Activated CD8-positive, alpha-beta memory T cell treated with anti-CD3 and anti-CD28 coated beads, Interleukin-2, amount 10 ng/mL, durations not matched to agents 7 days and 5 days (primary cell): ENCODE measurements around the gene SARM1. TPM values are rescaled to one million over a fixed set of nuclear protein-coding genes. Genes with fewer than 3 reads are reported as not detected.
A peak's percentile ranks its signal among the peaks of the same experiment; 100 is the strongest.

Experiments
- ATAC-seq: fragments of 150-1000 bp; cut with Tn5 transposase; one replicate; pipeline ENCODE4 v1.10.0; 2021; ENCODE audit warnings: moderate library complexity
- CTCF ChIA-PET: fragments of 350-600 bp; sonication (Branson Sonifier 250); formaldehyde crosslinking; loops from one replicate; lab custom pipeline; 2021; ENCODE audit warnings: antibody characterized with exemption; lab: Charles Lee
- DNase-seq: peaks from one replicate; pipeline ENCODE4 v3.0.0-alpha.2; 2020
- H3K27ac Mint-ChIP-seq: one replicate; pipeline ENCODE4 v1.8.0; 2021; ENCODE audit warnings: mild to moderate bottlenecking, mixed read lengths
- H3K27me3 Mint-ChIP-seq: one replicate; pipeline ENCODE4 v1.8.0; 2021; ENCODE audit warnings: mixed read lengths
- H3K36me3 Mint-ChIP-seq: one replicate; pipeline ENCODE4 v1.8.0; 2021; ENCODE audit warnings: mild to moderate bottlenecking, mixed read lengths
- H3K4me1 Mint-ChIP-seq: one replicate; pipeline ENCODE4 v1.8.0; 2021; ENCODE audit warnings: mixed read lengths
- H3K4me3 Mint-ChIP-seq: one replicate; pipeline ENCODE4 v1.8.0; 2021; ENCODE audit warnings: mild to moderate bottlenecking, moderate library complexity, mixed read lengths
- H3K9me3 Mint-ChIP-seq: one replicate; pipeline ENCODE4 v1.8.0; 2022; ENCODE audit warnings: low read depth, mixed read lengths
- total RNA-seq, 2 experiments: library from RNA; stranded (reverse); gene quantifications; one replicate each; pipeline ENCODE4 v1.2.3, GENCODE V29; 2021

Gene SARM1
- total RNA-seq, 2 experiments from 2014 or later, result 20.2 to 24.8 TPM

GRCh38 chr17:28381141-28381825 is 9.8 kb downstream of the SARM1 start:
- no peak overlapping the region for H3K27ac Mint-ChIP-seq
- H3K4me1 Mint-ChIP-seq, result peaks cover 26% of the 10 kb centered on the region
- H3K27me3 Mint-ChIP-seq, result no peaks in the 10 kb centered on the region
- no peak overlapping the region for H3K4me3 Mint-ChIP-seq
- CTCF ChIA-PET, result interaction anchor here (0.8 to 2.2 kb wide), 3 partner anchors 36 to 170 kb away, joined by 3 to 9 read pairs (median 3); no protein-coding TSS in a partner anchor
- DNase-seq, result peak; percentile 54
- H3K9me3 Mint-ChIP-seq, result no peaks in the 10 kb centered on the region
- ATAC-seq, result no peak
- H3K36me3 Mint-ChIP-seq, result peaks cover 8% of the 10 kb centered on the region

- peak; percentile 97 for ATAC-seq
- Mint-ChIP-seq H3K9me3 (no peaks in the 10 kb centered on the region), H3K4me1 (peaks cover 22% of the 10 kb centered on the region), H3K36me3 (peaks cover 12% of the 10 kb centered on the region), H3K4me3 (peak overlapping the region; percentile 87), H3K27me3 (no peaks in the 10 kb centered on the region), H3K27ac (peak overlapping the region; percentile 77)
- DNase-seq, result peak; percentile 88
- CTCF ChIA-PET, result interaction anchor here (0.7 to 3.0 kb wide), 9 partner anchors 11 to 166 kb away, joined by 3 to 17 read pairs (median 3); partner anchors contain the start of genes IFT20, SLC46A1 and TNFAIP1
Observed at GRCh38 chr17:28384281-28385036, 13.0 kb downstream of the SARM1 start.

- H3K27me3 Mint-ChIP-seq, result no peaks in the 10 kb centered on the region
- CTCF ChIA-PET, result interaction anchor here (0.7 to 3.0 kb wide), 6 partner anchors 12 to 166 kb away, joined by 3 to 17 read pairs (median 4); partner anchors contain the start of gene SLC46A1
- H3K4me3 Mint-ChIP-seq, result peak overlapping the region; percentile 87
- no peak for DNase-seq
- H3K4me1 Mint-ChIP-seq, result peaks cover 22% of the 10 kb centered on the region
- peaks cover 15% of the 10 kb centered on the region for H3K36me3 Mint-ChIP-seq
- H3K27ac Mint-ChIP-seq, result peak overlapping the region; percentile 77
- ATAC-seq, result peak; percentile 29
- H3K9me3 Mint-ChIP-seq, result no peaks in the 10 kb centered on the region
Observed at GRCh38 chr17:28385037-28385400, 13.5 kb downstream of the SARM1 start.

GRCh38 chr17:28385406-28385805 is 13.9 kb downstream of the SARM1 start:
- Mint-ChIP-seq H3K27ac (peak overlapping the region; percentile 54), H3K36me3 (peaks cover 16% of the 10 kb centered on the region), H3K4me1 (peaks cover 19% of the 10 kb centered on the region), H3K27me3 (no peaks in the 10 kb centered on the region), H3K9me3 (no peaks in the 10 kb centered on the region), H3K4me3 (peak overlapping the region; percentile 87)
- DNase-seq (peak; percentile 46), ATAC-seq (no peak)
- CTCF ChIA-PET, result interaction anchor here (1.6 to 3.0 kb wide), 3 partner anchors 12 to 31 kb away, joined by 4 to 17 read pairs (median 7); no protein-coding TSS in a partner anchor

GRCh38 chr17:28386391-28386790 is 14.9 kb downstream of the SARM1 start:
- Mint-ChIP-seq H3K36me3 (peaks cover 22% of the 10 kb centered on the region), H3K27ac (no peak overlapping the region), H3K4me3 (no peak overlapping the region), H3K4me1 (peaks cover 15% of the 10 kb centered on the region), H3K27me3 (no peaks in the 10 kb centered on the region), H3K9me3 (no peaks in the 10 kb centered on the region)
- DNase-seq (no peak), ATAC-seq (no peak)
- CTCF ChIA-PET, result interaction anchor here (0.7 to 3.0 kb wide), 2 partner anchors 15 to 30 kb away, joined by 3 to 17 read pairs; partner anchors contain the start of gene SARM1

- H3K9me3 Mint-ChIP-seq, result no peaks in the 10 kb centered on the region
- CTCF ChIA-PET, result no interaction called here
- DNase-seq (no peak), ATAC-seq (no peak)
- peaks cover 18% of the 10 kb centered on the region for H3K36me3 Mint-ChIP-seq
- no peak overlapping the region for H3K4me3 Mint-ChIP-seq
- no peaks in the 10 kb centered on the region for H3K27me3 Mint-ChIP-seq
- no peak overlapping the region for H3K27ac Mint-ChIP-seq
- peaks cover 15% of the 10 kb centered on the region for H3K4me1 Mint-ChIP-seq
Observed at GRCh38 chr17:28388106-28388505, 16.6 kb downstream of the SARM1 start.

- CTCF ChIA-PET, result no interaction called here
- Mint-ChIP-seq H3K27ac (no peak overlapping the region), H3K36me3 (peaks cover 23% of the 10 kb centered on the region), H3K9me3 (no peaks in the 10 kb centered on the region), H3K27me3 (no peaks in the 10 kb centered on the region), H3K4me1 (peaks cover 6% of the 10 kb centered on the region), H3K4me3 (no peak overlapping the region)
- DNase-seq (no peak), ATAC-seq (no peak)
Observed at GRCh38 chr17:28390141-28390540, 18.6 kb downstream of the SARM1 start.

DNA sequence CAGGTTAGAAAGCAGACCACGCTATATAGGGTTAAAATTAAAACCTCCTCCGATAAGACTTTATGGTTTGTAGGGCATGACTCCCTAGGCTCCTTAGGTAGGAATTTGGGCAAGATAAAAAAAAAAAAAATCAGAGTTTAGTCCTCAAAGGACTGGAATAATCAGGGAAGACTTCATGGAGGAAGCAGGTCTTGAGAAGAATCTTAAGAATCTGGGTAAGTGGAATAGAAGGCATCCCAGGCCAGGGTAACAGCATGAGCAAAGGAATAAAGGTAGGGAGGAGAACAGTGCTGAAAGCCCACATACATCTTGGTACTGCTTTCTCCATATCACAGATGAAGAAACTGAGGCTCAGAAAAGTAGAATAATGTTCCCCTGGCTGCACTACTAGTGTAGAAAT is 19.1 kb downstream of the SARM1 start:
- Mint-ChIP-seq H3K36me3 (peaks cover 23% of the 10 kb centered on the region), H3K27ac (no peak overlapping the region), H3K9me3 (no peaks in the 10 kb centered on the region), H3K4me3 (no peak overlapping the region), H3K4me1 (peaks cover 2% of the 10 kb centered on the region), H3K27me3 (no peaks in the 10 kb centered on the region)
- no peak for ATAC-seq
- CTCF ChIA-PET, result no interaction called here
- DNase-seq, result no peak

DNA sequence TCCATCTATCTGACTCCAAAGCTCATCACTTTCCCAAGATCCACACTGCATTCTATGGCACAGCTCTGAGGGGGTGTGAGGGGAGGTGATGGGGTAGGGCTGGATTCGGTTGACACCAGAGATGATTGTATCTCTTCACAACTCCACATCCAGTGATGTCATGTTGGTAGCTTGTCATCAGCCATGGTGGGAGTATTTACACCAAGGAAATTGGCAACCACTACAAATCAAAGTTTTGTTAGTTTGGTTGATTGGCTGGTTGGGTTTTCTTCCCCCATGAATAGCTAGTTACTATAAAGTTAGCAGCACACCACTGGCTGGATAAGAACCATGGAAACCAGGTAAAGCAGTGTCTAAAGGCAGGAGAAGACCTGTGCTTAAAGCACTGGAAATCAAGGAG is 19.5 kb downstream of the SARM1 start:
- CTCF ChIA-PET, result no interaction called here
- ATAC-seq (no peak), DNase-seq (no peak)
- H3K36me3 Mint-ChIP-seq, result peaks cover 23% of the 10 kb centered on the region
- peaks cover 4% of the 10 kb centered on the region for H3K4me1 Mint-ChIP-seq
- no peak overlapping the region for H3K27ac Mint-ChIP-seq
- H3K27me3 Mint-ChIP-seq, result no peaks in the 10 kb centered on the region
- no peak overlapping the region for H3K4me3 Mint-ChIP-seq
- H3K9me3 Mint-ChIP-seq, result no peaks in the 10 kb centered on the region

GRCh38 chr17:28391401-28391800 is 19.9 kb downstream of the SARM1 start:
- H3K36me3 Mint-ChIP-seq, result peaks cover 23% of the 10 kb centered on the region
- ATAC-seq (no peak), DNase-seq (no peak)
- H3K4me3 Mint-ChIP-seq, result no peak overlapping the region
- CTCF ChIA-PET, result no interaction called here
- no peaks in the 10 kb centered on the region for H3K27me3 Mint-ChIP-seq
- H3K27ac Mint-ChIP-seq, result no peak overlapping the region
- H3K9me3 Mint-ChIP-seq, result no peaks in the 10 kb centered on the region
- H3K4me1 Mint-ChIP-seq, result peaks cover 6% of the 10 kb centered on the region

GRCh38 chr17:28392491-28392890 is 21.0 kb downstream of the SARM1 start:
- peaks cover 23% of the 10 kb centered on the region for H3K36me3 Mint-ChIP-seq
- H3K4me1 Mint-ChIP-seq, result peaks cover 13% of the 10 kb centered on the region
- no peak overlapping the region for H3K27ac Mint-ChIP-seq
- H3K9me3 Mint-ChIP-seq, result no peaks in the 10 kb centered on the region
- DNase-seq (no peak), ATAC-seq (no peak)
- CTCF ChIA-PET, result no interaction called here
- no peaks in the 10 kb centered on the region for H3K27me3 Mint-ChIP-seq
- H3K4me3 Mint-ChIP-seq, result no peak overlapping the region

GRCh38 chr17:28394337-28395116 is 23.0 kb downstream of the SARM1 start:
- DNase-seq (no peak), ATAC-seq (no peak)
- H3K27me3 Mint-ChIP-seq, result no peaks in the 10 kb centered on the region
- CTCF ChIA-PET, result interaction anchor here (0.6 kb wide), 1 partner anchor 34 kb away, joined by 3 read pairs; no protein-coding TSS in a partner anchor
- H3K9me3 Mint-ChIP-seq, result no peaks in the 10 kb centered on the region
- H3K27ac Mint-ChIP-seq, result no peak overlapping the region
- peaks cover 18% of the 10 kb centered on the region for H3K36me3 Mint-ChIP-seq
- H3K4me1 Mint-ChIP-seq, result peaks cover 13% of the 10 kb centered on the region
- H3K4me3 Mint-ChIP-seq, result no peak overlapping the region

GRCh38 chr17:28395426-28395825 is 23.9 kb downstream of the SARM1 start:
- H3K36me3 Mint-ChIP-seq, result peaks cover 10% of the 10 kb centered on the region

More at GRCh38 chr17:28395426-28395825, 23.9 kb downstream of the SARM1 start:
- Mint-ChIP-seq H3K27ac (no peak overlapping the region), H3K27me3 (no peaks in the 10 kb centered on the region), H3K4me3 (no peak overlapping the region), H3K4me1 (peaks cover 13% of the 10 kb centered on the region), H3K9me3 (no peaks in the 10 kb centered on the region)
- ATAC-seq (no peak), DNase-seq (no peak)
- CTCF ChIA-PET, result interaction anchor here (2.1 kb wide), 1 partner anchor 21 kb away, joined by 8 read pairs; no protein-coding TSS in a partner anchor
